ENCODE results near the gene MAP3K20.

DNA sequence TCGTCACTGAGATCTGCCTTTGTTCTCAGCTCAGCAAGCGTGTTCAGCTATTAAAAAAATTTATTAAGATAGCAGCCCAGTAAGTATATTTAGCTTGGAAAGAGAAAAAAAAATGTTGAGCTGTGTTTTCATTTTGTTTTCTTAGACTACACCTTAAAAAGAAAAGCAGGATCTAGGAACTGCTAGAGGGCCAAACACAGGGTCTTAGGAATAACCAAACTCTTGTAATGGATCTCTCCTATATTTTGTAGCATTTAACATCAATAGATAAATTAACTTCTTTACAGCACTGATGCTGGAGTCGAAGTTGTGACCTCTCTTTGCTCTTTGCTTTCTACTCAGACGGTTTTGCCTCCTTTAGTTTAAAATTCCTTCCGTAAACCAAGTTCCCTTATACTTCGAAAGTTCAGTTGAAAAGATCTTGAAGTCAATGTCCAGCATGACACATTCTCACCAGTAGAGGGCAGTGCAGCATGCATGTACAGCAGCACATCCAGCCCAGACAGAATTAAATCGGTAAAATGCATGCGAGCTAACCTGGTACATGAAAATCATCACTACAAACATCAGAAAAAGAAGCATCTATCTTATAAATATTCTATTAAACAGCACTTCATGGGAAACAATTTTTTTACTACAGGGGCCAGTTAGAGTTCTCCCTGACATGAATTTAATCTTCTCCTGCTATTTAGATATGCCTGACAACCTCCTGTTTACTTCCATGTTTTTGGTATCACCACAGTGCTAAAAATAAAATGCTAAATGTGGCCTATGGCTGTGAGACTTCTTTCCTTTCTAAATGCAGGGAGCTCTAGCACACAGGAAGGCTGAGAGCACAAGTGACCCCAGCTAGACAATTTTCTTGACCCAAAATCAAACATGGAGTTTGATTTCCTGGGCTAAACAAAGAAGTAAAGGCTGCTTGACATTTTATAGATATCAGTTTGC, 48.2 kb upstream of the MAP3K20 start:
- no peak for TF ChIP-seq POLR2A (IDR thresholded peaks at IDR 0.05; ENCODE audit: low read depth, low read length)
- TF ChIP-seq POLR2AphosphoS5 (IDR thresholded peaks at IDR 0.05; ENCODE audit: low read depth, low read length) = no peak
- TF ChIP-seq TAF1 (IDR thresholded peaks at IDR 0.05; ENCODE audit: borderline replicate concordance, low read depth, low read length) = no peak
